ENCODE measurements around the gene CCDC186. TPM values are rescaled to one million over a fixed set of nuclear protein-coding genes. Genes with fewer than 3 reads are reported as not detected.
A peak's percentile ranks its signal among the peaks of the same experiment; 100 is the strongest.

CCDC186 gene
- total RNA-seq, 1 donor from 2014 or later = 18.8 TPM

DNA sequence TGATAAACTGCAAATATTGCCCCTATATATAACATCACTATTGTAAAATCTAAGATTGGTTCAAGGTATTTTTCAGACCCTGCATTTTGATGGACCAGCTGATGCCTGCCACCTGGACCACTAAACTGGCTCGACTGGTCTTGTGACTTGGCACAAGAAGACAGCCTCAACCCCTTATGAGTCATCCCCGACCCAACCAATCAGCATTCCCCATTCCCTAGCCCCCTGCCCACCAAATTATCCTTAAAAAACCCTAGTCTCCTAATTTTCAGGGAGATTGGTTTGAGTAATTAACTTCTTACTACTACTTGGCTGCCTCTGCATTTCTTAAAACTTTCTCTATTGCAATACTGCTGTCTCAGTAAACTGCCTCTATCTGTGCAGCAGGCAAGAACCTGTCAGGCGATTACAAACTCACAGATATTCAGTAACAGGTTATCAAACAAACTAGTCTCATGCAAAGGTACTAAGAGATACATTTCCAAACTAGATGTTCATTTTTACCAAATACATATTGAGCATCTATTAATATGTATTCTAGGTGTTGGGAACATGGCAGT is 5.5 kb downstream of the CCDC186 start:
- Histone ChIP-seq H3K27ac (replicated peaks) (no peak overlapping the region), H3K4me1 (peaks cover 42% of the 10 kb centered on the region), H3K9me3 (replicated peaks) (peaks cover 23% of the 10 kb centered on the region), H3K36me3 (peaks cover 17% of the 10 kb centered on the region), H3K4me3 (no peak overlapping the region), H3K27me3 (ENCODE audit: low read depth) (no peaks in the 10 kb centered on the region)
- TF ChIP-seq, protein P1, sequence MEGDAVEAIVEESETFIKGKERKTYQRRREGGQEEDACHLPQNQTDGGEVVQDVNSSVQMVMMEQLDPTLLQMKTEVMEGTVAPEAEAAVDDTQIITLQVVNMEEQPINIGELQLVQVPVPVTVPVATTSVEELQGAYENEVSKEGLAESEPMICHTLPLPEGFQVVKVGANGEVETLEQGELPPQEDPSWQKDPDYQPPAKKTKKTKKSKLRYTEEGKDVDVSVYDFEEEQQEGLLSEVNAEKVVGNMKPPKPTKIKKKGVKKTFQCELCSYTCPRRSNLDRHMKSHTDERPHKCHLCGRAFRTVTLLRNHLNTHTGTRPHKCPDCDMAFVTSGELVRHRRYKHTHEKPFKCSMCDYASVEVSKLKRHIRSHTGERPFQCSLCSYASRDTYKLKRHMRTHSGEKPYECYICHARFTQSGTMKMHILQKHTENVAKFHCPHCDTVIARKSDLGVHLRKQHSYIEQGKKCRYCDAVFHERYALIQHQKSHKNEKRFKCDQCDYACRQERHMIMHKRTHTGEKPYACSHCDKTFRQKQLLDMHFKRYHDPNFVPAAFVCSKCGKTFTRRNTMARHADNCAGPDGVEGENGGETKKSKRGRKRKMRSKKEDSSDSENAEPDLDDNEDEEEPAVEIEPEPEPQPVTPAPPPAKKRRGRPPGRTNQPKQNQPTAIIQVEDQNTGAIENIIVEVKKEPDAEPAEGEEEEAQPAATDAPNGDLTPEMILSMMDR (IDR thresholded peaks at IDR 0.05; ENCODE audit: borderline replicate concordance) = no peak
- intact Hi-C loops (cut with micrococcal nuclease) = no loop called here
- DNase-seq = no peak

DNA sequence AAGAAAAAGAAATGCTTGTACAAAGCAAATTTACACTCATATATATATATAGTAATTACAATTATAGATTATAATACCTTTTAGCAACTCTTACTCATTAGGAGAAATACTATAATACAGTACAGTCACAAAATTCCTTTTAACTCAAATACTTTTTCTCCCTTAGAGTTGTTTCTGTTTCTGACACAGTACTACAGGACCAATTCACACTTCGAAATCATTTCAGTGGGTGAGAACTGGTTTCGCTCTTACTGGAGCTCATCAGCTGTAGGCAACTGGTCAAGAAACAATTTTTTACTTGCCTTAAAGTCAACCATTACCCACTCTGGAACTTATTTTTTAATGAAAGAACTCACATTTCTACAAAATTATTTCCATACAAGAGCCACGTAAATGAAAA is 6.0 kb downstream of the CCDC186 start:
- intact Hi-C loops (cut with micrococcal nuclease) = no loop called here
- peaks cover 47% of the 10 kb centered on the region for H3K4me1 ChIP-seq
- H3K36me3 ChIP-seq = peaks cover 18% of the 10 kb centered on the region
- H3K27me3 ChIP-seq (ENCODE audit: low read depth) = no peaks in the 10 kb centered on the region
- no peak overlapping the region for H3K27ac ChIP-seq (replicated peaks)
- TF ChIP-seq, protein P1 (IDR thresholded peaks at IDR 0.05; ENCODE audit: borderline replicate concordance) = no peak
- no peak for DNase-seq
- H3K9me3 ChIP-seq (replicated peaks) = peaks cover 23% of the 10 kb centered on the region
- no peak overlapping the region for H3K4me3 ChIP-seq

DNA sequence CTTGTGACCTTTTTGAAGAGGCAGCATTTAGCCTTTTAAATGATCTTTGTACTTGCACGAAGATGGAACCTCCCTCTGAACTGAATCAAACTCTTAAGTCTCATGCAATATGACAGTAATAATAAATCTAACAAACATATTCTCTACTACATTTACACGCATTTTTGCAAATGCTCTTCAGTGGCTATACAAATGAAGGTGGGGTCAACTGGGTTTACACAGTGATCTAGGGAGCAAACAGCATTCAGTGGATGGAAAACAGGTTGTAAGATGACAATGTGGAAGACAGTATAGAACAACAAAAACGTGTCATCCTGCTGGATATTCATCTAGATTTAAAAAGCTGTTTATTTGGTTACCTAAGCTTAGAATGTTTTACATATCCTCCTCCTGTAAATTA is 7.5 kb downstream of the CCDC186 start:
- no peaks in the 10 kb centered on the region for H3K27me3 ChIP-seq (ENCODE audit: low read depth)
- TF ChIP-seq, protein P1 (IDR thresholded peaks at IDR 0.05; ENCODE audit: borderline replicate concordance) = no peak
- H3K4me3 ChIP-seq = no peak overlapping the region
- H3K27ac ChIP-seq (replicated peaks) = peak overlapping the region; percentile 36
- no peak for DNase-seq
- peaks cover 23% of the 10 kb centered on the region for H3K9me3 ChIP-seq (replicated peaks)
- H3K36me3 ChIP-seq = peaks cover 30% of the 10 kb centered on the region
- peaks cover 41% of the 10 kb centered on the region for H3K4me1 ChIP-seq
- intact Hi-C loops (cut with micrococcal nuclease) = no loop called here

DNA sequence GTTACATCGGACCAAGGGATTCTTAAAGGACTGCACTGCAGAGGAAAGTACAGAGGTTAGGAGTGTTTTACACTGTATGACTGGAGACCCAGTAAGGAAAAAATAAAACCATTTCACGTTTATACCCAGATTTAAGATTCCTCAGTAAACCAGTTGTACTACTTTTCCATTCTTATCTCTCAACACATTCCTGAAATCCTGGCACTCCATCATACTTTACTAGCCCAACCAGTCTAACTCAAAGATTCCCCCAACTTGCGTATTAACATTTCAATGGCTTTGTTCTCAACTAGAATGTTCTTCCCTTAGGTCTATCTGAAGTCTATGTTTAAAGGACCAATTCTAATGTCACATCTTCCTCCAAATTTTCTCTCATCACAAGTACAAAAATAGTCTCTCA is 8.0 kb downstream of the CCDC186 start:
- no peaks in the 10 kb centered on the region for H3K27me3 ChIP-seq (ENCODE audit: low read depth)
- H3K4me1 ChIP-seq = peaks cover 40% of the 10 kb centered on the region
- no peak overlapping the region for H3K4me3 ChIP-seq
- TF ChIP-seq, protein P1 (IDR thresholded peaks at IDR 0.05; ENCODE audit: borderline replicate concordance) = no peak
- intact Hi-C loops (cut with micrococcal nuclease) = no loop called here
- peaks cover 23% of the 10 kb centered on the region for H3K9me3 ChIP-seq (replicated peaks)
- peaks cover 34% of the 10 kb centered on the region for H3K36me3 ChIP-seq
- DNase-seq = no peak
- peak overlapping the region; percentile 36 for H3K27ac ChIP-seq (replicated peaks)

DNA sequence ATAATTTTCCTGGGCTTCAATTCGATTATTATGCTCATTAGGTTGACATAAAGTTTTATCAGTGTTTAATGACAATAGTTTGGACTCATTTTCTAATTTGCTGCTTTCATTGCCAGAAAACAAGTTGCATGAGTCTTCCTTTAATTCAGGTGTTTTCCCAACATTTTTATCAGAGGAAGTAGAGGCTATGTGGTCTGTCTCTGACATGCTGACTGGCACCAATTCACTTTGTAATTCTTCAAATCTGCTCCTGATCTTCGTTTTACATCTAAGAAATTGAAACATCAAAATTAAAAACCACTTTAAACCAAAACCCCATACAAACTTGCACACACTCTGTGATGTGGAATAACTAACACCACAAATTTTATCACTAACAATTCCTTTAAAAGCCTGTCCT is 10.9 kb downstream of the CCDC186 start:
- Histone ChIP-seq H3K27ac (replicated peaks) (peak overlapping the region; percentile 41), H3K4me1 (peaks cover 59% of the 10 kb centered on the region), H3K9me3 (replicated peaks) (peaks cover 2% of the 10 kb centered on the region), H3K36me3 (peaks cover 27% of the 10 kb centered on the region), H3K27me3 (ENCODE audit: low read depth) (no peaks in the 10 kb centered on the region), H3K4me3 (no peak overlapping the region)
- TF ChIP-seq, protein P1 (IDR thresholded peaks at IDR 0.05; ENCODE audit: borderline replicate concordance) = no peak
- DNase-seq = no peak
- intact Hi-C loops (cut with micrococcal nuclease) = no loop called here

Data from left ventricle myocardium inferior (tissue), 1 donor.